ENCODE data around the gene PLB1.

Gene PLB1

GRCh38 chr2:28589746-28590463 lies 94.0 kb downstream of the PLB1 start:
- in situ Hi-C loops (cut with MboI; ENCODE audit: low sequenced_read_pairs) = no loop called here

GRCh38 chr2:28590496-28591301 lies 94.8 kb downstream of the PLB1 start:
- in situ Hi-C loops (cut with MboI; ENCODE audit: low sequenced_read_pairs) = no loop called here

- in situ Hi-C loops (cut with MboI; ENCODE audit: low sequenced_read_pairs) = no loop called here
Measured at GRCh38 chr2:28591711-28592335, 96.0 kb downstream of the PLB1 start.

GRCh38 chr2:28592481-28592880 lies 96.6 kb downstream of the PLB1 start:
- in situ Hi-C loops (cut with MboI; ENCODE audit: low sequenced_read_pairs) = no loop called here

GRCh38 chr2:28593160-28593755 lies 97.4 kb downstream of the PLB1 start:
- in situ Hi-C loops (cut with MboI; ENCODE audit: low sequenced_read_pairs) = no loop called here

GRCh38 chr2:28594000-28594331 lies 98.1 kb downstream of the PLB1 start:
- in situ Hi-C loops (cut with MboI; ENCODE audit: low sequenced_read_pairs) = no loop called here

- in situ Hi-C loops (cut with MboI; ENCODE audit: low sequenced_read_pairs) = no loop called here
Measured at GRCh38 chr2:28594332-28595108, 98.7 kb downstream of the PLB1 start.

GRCh38 chr2:28595323-28595722 lies 99.5 kb downstream of the PLB1 start:
- in situ Hi-C loops (cut with MboI; ENCODE audit: low sequenced_read_pairs) = no loop called here

GRCh38 chr2:28598484-28598883 lies 102.6 kb downstream of the PLB1 start:
- in situ Hi-C loops (cut with MboI; ENCODE audit: low sequenced_read_pairs) = no loop called here

GRCh38 chr2:28600181-28600580 lies 104.3 kb downstream of the PLB1 start:
- in situ Hi-C loops (cut with MboI; ENCODE audit: low sequenced_read_pairs) = no loop called here

GRCh38 chr2:28601616-28602015 lies 105.8 kb downstream of the PLB1 start:
- in situ Hi-C loops (cut with MboI; ENCODE audit: low sequenced_read_pairs) = no loop called here

GRCh38 chr2:28602136-28602660 lies 106.3 kb downstream of the PLB1 start:
- in situ Hi-C loops (cut with MboI; ENCODE audit: low sequenced_read_pairs) = no loop called here

- in situ Hi-C loops (cut with MboI; ENCODE audit: low sequenced_read_pairs) = no loop called here
Measured at GRCh38 chr2:28602751-28603639, 107.1 kb downstream of the PLB1 start.

- in situ Hi-C loops (cut with MboI; ENCODE audit: low sequenced_read_pairs) = no loop called here
Measured at GRCh38 chr2:28603821-28604220, 108.0 kb downstream of the PLB1 start.

GRCh38 chr2:28604284-28604843 lies 108.5 kb downstream of the PLB1 start:
- in situ Hi-C loops (cut with MboI; ENCODE audit: low sequenced_read_pairs) = no loop called here

- in situ Hi-C loops (cut with MboI; ENCODE audit: low sequenced_read_pairs) = no loop called here
Measured at GRCh38 chr2:28606986-28607441, 111.2 kb downstream of the PLB1 start.

- in situ Hi-C loops (cut with MboI; ENCODE audit: low sequenced_read_pairs) = no loop called here
Measured at GRCh38 chr2:28607730-28608499, 112.1 kb downstream of the PLB1 start.
